Measurements from ENCODE around the gene UVRAG. TPM values are rescaled to one million over a fixed set of nuclear protein-coding genes. Genes with fewer than 3 reads are reported as not detected.
A peak's percentile ranks its signal among the peaks of the same experiment; 100 is the strongest.

UVRAG gene
- total and polyA plus RNA-seq, 2 donors (not counting 1 experiment from before 2014, with no cell fraction given) = 37.7 to 94.1 TPM

DNA sequence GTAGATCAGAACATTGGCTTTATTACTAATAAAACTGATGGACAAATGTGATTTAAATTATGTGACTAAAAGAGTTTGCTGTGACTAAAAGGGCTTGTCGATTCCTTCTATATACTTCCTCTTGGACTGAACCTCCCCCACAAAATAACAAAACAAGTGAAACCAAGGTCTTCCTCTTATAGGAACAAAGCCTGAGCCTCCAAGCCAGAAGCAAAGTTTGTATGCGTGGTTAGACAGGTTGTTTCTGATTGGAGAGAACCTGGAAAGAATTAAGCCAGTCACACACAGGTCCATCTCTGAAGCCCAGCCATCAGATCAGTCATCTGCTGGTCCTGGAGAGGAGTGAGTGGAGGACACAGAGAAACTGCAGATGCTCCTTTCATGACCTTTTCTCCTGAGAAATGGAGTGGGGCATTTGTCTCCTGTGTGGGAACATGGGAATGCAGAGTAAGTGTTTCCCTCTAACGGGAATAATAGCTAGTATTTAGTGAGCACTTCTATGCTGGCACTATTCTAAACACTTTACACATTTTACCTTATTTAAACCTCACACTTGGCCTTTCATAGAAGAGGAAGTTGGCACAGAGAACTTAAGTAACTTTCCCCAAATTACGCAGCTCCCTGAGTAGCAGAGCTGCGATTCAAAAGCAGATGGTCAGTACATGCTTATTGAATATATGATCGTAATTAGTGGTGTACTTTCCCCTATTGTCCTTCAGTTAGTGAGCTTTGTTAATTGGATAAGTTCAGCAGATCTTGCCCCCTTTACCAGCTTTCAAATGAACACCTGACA, 77.1 kb downstream of the UVRAG start:
- peaks cover 63% of the 10 kb centered on the region for H3K79me2 ChIP-seq (ENCODE audit: control insufficient read depth, insufficient read depth, low read length)
- POLR2A ChIA-PET = interaction anchor here (0.5 to 1.6 kb wide), 2 partner anchors 68 to 72 kb away, joined by 5 to 6 read pairs; no protein-coding TSS in a partner anchor
- H3K4me2 ChIP-seq (replicated peaks; ENCODE audit: low read depth, low read length, poor library complexity, severe bottlenecking) = peak overlapping the region; percentile 71

More for the DNA sequence above, 77.1 kb downstream of the UVRAG start:
- 0% methylated on average over 1 of the region's 6 CpGs for WGBS (ENCODE audit: insufficient coverage)
- peak overlapping the region; percentile 94 for H3K27ac Mint-ChIP-seq
- H3K9ac ChIP-seq (ENCODE audit: low read length) = peak overlapping the region; percentile 50
- H3K27me3 Mint-ChIP-seq = no peaks in the 10 kb centered on the region
- peaks cover 68% of the 10 kb centered on the region for H3K4me1 Mint-ChIP-seq
- ATAC-seq (ENCODE audit: low read depth) (peak; percentile 83), DNase-seq (peak; percentile 72)
- CTCF ChIA-PET = interaction anchor here (0.5 to 3.7 kb wide), 13 partner anchors 12 to 427 kb away, joined by 3 to 34 read pairs (median 5); no protein-coding TSS in a partner anchor
- no peak overlapping the region for H2AFZ ChIP-seq (ENCODE audit: insufficient read depth, low read depth, low read length, poor library complexity, severe bottlenecking)
- H3K36me3 ChIP-seq (replicated peaks in 1 of 2; ENCODE audit: control extremely low read depth in 1 of 2, control insufficient read depth in 1 of 2, extremely low read depth in 1 of 2, insufficient read depth in 2 of 2, low read length in 1 of 2) = peaks cover 5 to 33% of the 10 kb centered on the region in 2 experiments
- H3K4me3 Mint-ChIP-seq = peak overlapping the region; percentile 75
- no peak for TF ChIP-seq EZH2 (IDR thresholded peaks at IDR 0.05; ENCODE audit: borderline replicate concordance, insufficient read depth, low read depth, low read length, poor library complexity, severe bottlenecking)
- TF ChIP-seq, protein P1, sequence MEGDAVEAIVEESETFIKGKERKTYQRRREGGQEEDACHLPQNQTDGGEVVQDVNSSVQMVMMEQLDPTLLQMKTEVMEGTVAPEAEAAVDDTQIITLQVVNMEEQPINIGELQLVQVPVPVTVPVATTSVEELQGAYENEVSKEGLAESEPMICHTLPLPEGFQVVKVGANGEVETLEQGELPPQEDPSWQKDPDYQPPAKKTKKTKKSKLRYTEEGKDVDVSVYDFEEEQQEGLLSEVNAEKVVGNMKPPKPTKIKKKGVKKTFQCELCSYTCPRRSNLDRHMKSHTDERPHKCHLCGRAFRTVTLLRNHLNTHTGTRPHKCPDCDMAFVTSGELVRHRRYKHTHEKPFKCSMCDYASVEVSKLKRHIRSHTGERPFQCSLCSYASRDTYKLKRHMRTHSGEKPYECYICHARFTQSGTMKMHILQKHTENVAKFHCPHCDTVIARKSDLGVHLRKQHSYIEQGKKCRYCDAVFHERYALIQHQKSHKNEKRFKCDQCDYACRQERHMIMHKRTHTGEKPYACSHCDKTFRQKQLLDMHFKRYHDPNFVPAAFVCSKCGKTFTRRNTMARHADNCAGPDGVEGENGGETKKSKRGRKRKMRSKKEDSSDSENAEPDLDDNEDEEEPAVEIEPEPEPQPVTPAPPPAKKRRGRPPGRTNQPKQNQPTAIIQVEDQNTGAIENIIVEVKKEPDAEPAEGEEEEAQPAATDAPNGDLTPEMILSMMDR (IDR thresholded peaks at IDR 0.05) = no peak
- H3K9me3 Mint-ChIP-seq (ENCODE audit: insufficient read depth) = no peaks in the 10 kb centered on the region
- intact Hi-C loops (cut with micrococcal nuclease) = loop anchor here (1.0 to 10.0 kb wide), 2 partner anchors 19 to 343 kb away; no protein-coding TSS in a partner anchor
- H3K27me3 ChIP-seq (replicated peaks in 1 of 4; ENCODE audit: control extremely low read depth in 1 of 4, control insufficient read depth in 3 of 4, insufficient read depth in 4 of 4, low read length in 3 of 4) = no peaks in the 10 kb centered on the region
- H3K4me1 ChIP-seq (ENCODE audit: control insufficient read depth in 2 of 2, insufficient read depth in 2 of 2, low read length in 2 of 2) = peaks cover 47 to 57% of the 10 kb centered on the region in 2 donors
- peaks cover 0 to 2% (median 0%) of the 10 kb centered on the region in 3 donors for H3K9me3 ChIP-seq (ENCODE audit: control extremely low read depth in 1 of 3, control insufficient read depth in 2 of 3, insufficient read depth in 1 of 3, low read length in 2 of 3)
- peaks cover 14% of the 10 kb centered on the region for H4K20me1 ChIP-seq (ENCODE audit: control insufficient read depth, insufficient read depth, low read length, poor library complexity, severe bottlenecking)
- H3K27ac ChIP-seq (ENCODE audit: low read length in 2 of 2) = peak overlapping the region; percentile 79 to 84
- H3K4me3 ChIP-seq (ENCODE audit: control extremely low read depth in 1 of 5, extremely low read depth in 1 of 5, insufficient read depth in 1 of 5, low read depth in 2 of 5, low read length in 4 of 5) = peak overlapping the region in 4 of 5 experiments; percentile 1 to 42 (median 26)
